Parathyroid adenoma (tissue), 2 donors: ENCODE measurements around the gene ZNF264.
"Not testable (repeated sequence)": the region's sequence is repeated elsewhere in the genome, so short reads cannot be mapped to it uniquely, and the experiment has no call there.

Experiments
- H2AFZ ChIP-seq: fragments of 300-600 bp; sonication (generic); one replicate; pipeline ENCODE4 v1.7.0; 2017; ENCODE audit warnings: antibody characterized with exemption, mild to moderate bottlenecking
- H3K27ac ChIP-seq: fragments of 300-600 bp; sonication (generic); one replicate; pipeline ENCODE4 v1.7.0; 2017
- H3K27me3 ChIP-seq: fragments of 300-600 bp; sonication (generic); one replicate; pipeline ENCODE4 v1.7.0; 2017; ENCODE audit warnings: low read length; ENCODE audit not compliant: control insufficient read depth, insufficient read depth
- H3K36me3 ChIP-seq: fragments of 300-600 bp; sonication (generic); one replicate; pipeline ENCODE4 v1.7.0; 2017; ENCODE audit warnings: low read length; ENCODE audit not compliant: control insufficient read depth, insufficient read depth
- H3K4me1 ChIP-seq: fragments of 300-600 bp; sonication (generic); one replicate; pipeline ENCODE4 v1.7.0; 2017; ENCODE audit warnings: control low read depth
- H3K4me2 ChIP-seq: fragments of 300-600 bp; sonication (generic); one replicate; pipeline ENCODE4 v1.7.0; 2017; ENCODE audit warnings: low read length
- H3K4me3 ChIP-seq: fragments of 300-600 bp; sonication (generic); one replicate; pipeline ENCODE4 v1.7.0; 2017; ENCODE audit warnings: low read depth, low read length
- H3K79me2 ChIP-seq: fragments of 300-600 bp; sonication (generic); one replicate; pipeline ENCODE4 v1.7.0; 2017; ENCODE audit warnings: control low read depth
- H3K9ac ChIP-seq: fragments of 300-600 bp; sonication (generic); one replicate; pipeline ENCODE4 v1.7.0; 2017; ENCODE audit warnings: mild to moderate bottlenecking
- H3K9me3 ChIP-seq: fragments of 300-600 bp; sonication (generic); one replicate; pipeline ENCODE4 v1.7.0; 2017; ENCODE audit warnings: low read length; ENCODE audit not compliant: control insufficient read depth
- CTCF ChIP-seq: fragments of 300-600 bp; sonication (generic); IDR thresholded peaks from one replicate; pipeline ENCODE4 v1.7.0; 2017; ENCODE audit warnings: antibody characterized with exemption, mild to moderate bottlenecking
- donor health status: primary hyperparathyroidism.

ZNF264 gene

GRCh38 chr19:57245066-57245465, 53.8 kb downstream of the ZNF264 start:
- Histone ChIP-seq H2AFZ (no peak overlapping the region), H3K4me2 (no peak overlapping the region), H3K9me3 (no peaks in the 10 kb centered on the region), H3K9ac (no peak overlapping the region), H3K27me3 (no peaks in the 10 kb centered on the region), H3K4me3 (no peak overlapping the region), H3K79me2 (peaks cover 61% of the 10 kb centered on the region), H3K27ac (no peak overlapping the region), H3K36me3 (no peaks in the 10 kb centered on the region), H3K4me1 (peaks cover 7% of the 10 kb centered on the region)
- no peak for TF ChIP-seq CTCF

- H3K4me2 ChIP-seq: no peak overlapping the region
- H3K79me2 ChIP-seq: peaks cover 61% of the 10 kb centered on the region
- no peaks in the 10 kb centered on the region for H3K27me3 ChIP-seq
- no peak overlapping the region for H2AFZ ChIP-seq
- peaks cover 7% of the 10 kb centered on the region for H3K4me1 ChIP-seq
- no peak overlapping the region for H3K9ac ChIP-seq
- no peak for TF ChIP-seq CTCF
- no peaks in the 10 kb centered on the region for H3K36me3 ChIP-seq
- H3K4me3 ChIP-seq: no peak overlapping the region
- H3K9me3 ChIP-seq: no peaks in the 10 kb centered on the region
- no peak overlapping the region for H3K27ac ChIP-seq
Observed at GRCh38 chr19:57245959-57246358, 54.7 kb downstream of the ZNF264 start.

- no peak overlapping the region for H3K27ac ChIP-seq
- no peak overlapping the region for H3K9ac ChIP-seq
- H3K9me3 ChIP-seq: no peaks in the 10 kb centered on the region
- no peak for TF ChIP-seq CTCF
- no peaks in the 10 kb centered on the region for H3K36me3 ChIP-seq
- no peak overlapping the region for H3K4me2 ChIP-seq
- H3K4me3 ChIP-seq: no peak overlapping the region
- no peaks in the 10 kb centered on the region for H3K27me3 ChIP-seq
- H2AFZ ChIP-seq: no peak overlapping the region
- no peaks in the 10 kb centered on the region for H3K4me1 ChIP-seq
- H3K79me2 ChIP-seq: peaks cover 36% of the 10 kb centered on the region
Observed at GRCh38 chr19:57248646-57249045, 57.3 kb downstream of the ZNF264 start.

- no peak overlapping the region for H3K9ac ChIP-seq
- H3K4me3 ChIP-seq: no peak overlapping the region
- H3K27me3 ChIP-seq: no peaks in the 10 kb centered on the region
- H3K36me3 ChIP-seq: no peaks in the 10 kb centered on the region
- H3K4me1 ChIP-seq: no peaks in the 10 kb centered on the region
- H3K27ac ChIP-seq: no peak overlapping the region
- no peak overlapping the region for H2AFZ ChIP-seq
- TF ChIP-seq CTCF: no peak
- no peak overlapping the region for H3K4me2 ChIP-seq
- no peaks in the 10 kb centered on the region for H3K9me3 ChIP-seq
- peaks cover 31% of the 10 kb centered on the region for H3K79me2 ChIP-seq
Observed at GRCh38 chr19:57249329-57249728, 58.0 kb downstream of the ZNF264 start.

GRCh38 chr19:57253767-57254166, 62.5 kb downstream of the ZNF264 start:
- not testable (repeated sequence) for H3K36me3 ChIP-seq, H3K9ac ChIP-seq, H3K79me2 ChIP-seq, H3K4me3 ChIP-seq, H2AFZ ChIP-seq, H3K4me1 ChIP-seq, H3K27me3 ChIP-seq, H3K27ac ChIP-seq, H3K9me3 ChIP-seq, H3K4me2 ChIP-seq
